Endodermal cell (in vitro differentiated cells): Measurements from ENCODE around the gene CLBA1. TPM values are rescaled to one million over a fixed set of nuclear protein-coding genes. Genes with fewer than 3 reads are reported as not detected.

Experiments
- DNase-seq: peaks from one replicate; pipeline ENCODE4 v3.0.0-alpha.2; 2017
- H3K27ac ChIP-seq: 2 replicates; pipeline ENCODE4 v1.5.1; 2013; ENCODE audit warnings: mild to moderate bottlenecking, low read depth, low read length, moderate library complexity
- H3K27me3 ChIP-seq: 2 replicates; pipeline ENCODE4 v1.6.1; 2013; ENCODE audit warnings: mild to moderate bottlenecking, low read length, moderate library complexity; ENCODE audit not compliant: insufficient read depth, control insufficient read depth, poor library complexity, severe bottlenecking
- H3K36me3 ChIP-seq: 2 replicates; pipeline ENCODE4 v1.7.0; 2013; ENCODE audit warnings: mild to moderate bottlenecking, low read length, moderate library complexity; ENCODE audit not compliant: control insufficient read depth, insufficient read depth
- H3K4me1 ChIP-seq: one replicate; pipeline ENCODE4 v1.7.0; 2013; ENCODE audit warnings: low read length; ENCODE audit not compliant: control insufficient read depth, insufficient read depth
- H3K4me3 ChIP-seq: 2 replicates; pipeline ENCODE4 v1.5.1; 2013; ENCODE audit warnings: mild to moderate bottlenecking, low read length, moderate library complexity
- H3K9ac ChIP-seq: 2 replicates; pipeline ENCODE4 v1.6.1; 2013; ENCODE audit warnings: mild to moderate bottlenecking, low read length, moderate library complexity; ENCODE audit not compliant: poor library complexity, severe bottlenecking; ENCODE audit errors: extremely low read depth
- H3K9me3 ChIP-seq: 2 replicates; pipeline ENCODE4 v1.6.1; 2013; ENCODE audit warnings: mild to moderate bottlenecking, low read length, moderate library complexity; ENCODE audit not compliant: control insufficient read depth
- H3K27ac Mint-ChIP-seq: 2 replicates; pipeline ENCODE4 v1.8.0; 2020; ENCODE audit warnings: mixed read lengths
- H3K27me3 Mint-ChIP-seq: 2 replicates; pipeline ENCODE4 v1.8.0; 2021; ENCODE audit warnings: mild to moderate bottlenecking, mixed read lengths; ENCODE audit not compliant: insufficient read depth
- H3K36me3 Mint-ChIP-seq: 2 replicates; pipeline ENCODE4 v1.8.0; 2020; ENCODE audit warnings: low read depth, mixed read lengths
- H3K4me1 Mint-ChIP-seq: 2 replicates; pipeline ENCODE4 v1.8.0; 2020; ENCODE audit warnings: mixed read lengths
- H3K4me3 Mint-ChIP-seq: 2 replicates; pipeline ENCODE4 v1.8.0; 2020; ENCODE audit warnings: mild to moderate bottlenecking, moderate library complexity, mixed read lengths
- H3K9me3 Mint-ChIP-seq: 2 replicates; pipeline ENCODE4 v1.8.0; 2020; ENCODE audit warnings: mild to moderate bottlenecking, mixed read lengths
- WGBS, 2 experiments: methylation state at CpG; one replicate each; pipeline versions ENCODE4 v1.1.5 to v1.1.7; 2013; ENCODE audit warnings: missing lambda C conversion rate in 2 of 2, mixed read lengths in 1 of 2; ENCODE audit not compliant: insufficient coverage in 1 of 2, insufficient read length in 1 of 2; 5-methylcytosine and 5-hydroxymethylcytosine counted together
- total RNA-seq, 2 donors: library from RNA; stranded (reverse); fragmentation: NEBNext Ultra II Directional in 1 of 2; extraction: Animal tissue kit (Norgen Biotek cat#: 25700) in 1 of 2; gene quantifications; 2 replicates in 1 of 2; 3 replicates in 1 of 2; pipeline ENCODE4 v1.2.1, GENCODE V29; 2021
- TF ChIP-seq, protein P1 (sequence below): fragments of 200-600 bp; sonication (generic); conservative IDR thresholded peaks from 2 replicates; pipeline ENCODE4 v1.5.0; 2021; ENCODE audit warnings: antibody characterized with exemption, mild to moderate bottlenecking

The CLBA1 gene
- total RNA-seq, 2 donors from 2014 or later: 11.2 to 12.5 TPM

DNA sequence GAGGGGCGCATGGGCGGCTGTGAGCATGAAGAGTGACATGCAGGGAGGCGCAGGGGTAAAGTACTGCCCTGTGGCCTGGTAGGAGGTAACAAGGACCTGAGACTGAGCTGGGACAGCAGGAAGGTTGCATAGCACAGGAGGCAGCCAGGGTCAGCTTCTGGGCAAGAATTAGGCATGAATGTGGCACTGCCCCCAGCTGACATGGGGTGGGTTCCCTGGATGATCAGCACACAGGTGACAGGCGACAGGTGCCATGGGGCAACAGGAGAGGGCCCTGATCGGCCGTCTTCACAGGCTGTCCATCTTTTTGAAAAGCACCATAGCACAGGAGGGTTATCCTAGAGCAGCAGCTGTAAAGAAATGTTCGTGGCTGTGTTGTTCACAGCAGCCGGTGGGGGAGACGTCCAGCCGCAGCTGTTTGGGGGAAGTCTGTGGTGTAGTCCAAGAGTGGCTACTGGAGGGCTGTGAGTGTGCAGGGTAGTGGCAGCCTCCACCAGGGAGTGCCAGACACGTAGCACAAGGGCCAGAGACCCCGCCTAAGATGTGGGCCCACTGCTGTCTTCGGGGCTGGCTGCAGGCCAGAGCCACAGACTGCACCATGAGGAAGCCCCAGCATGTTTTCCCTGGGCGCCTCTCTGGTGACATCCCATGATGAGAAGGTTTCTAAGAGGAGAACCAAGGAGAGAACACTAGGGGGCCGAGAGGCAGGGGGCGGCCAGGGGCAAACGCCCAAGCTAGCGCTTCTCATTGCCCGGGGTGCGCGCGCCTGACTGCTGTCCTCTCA lies 8.4 kb downstream of the CLBA1 start:
- 93 to 98% methylated on average over 21 to 22 of the region's 22 CpGs for WGBS, 2 experiments
- no peaks in the 10 kb centered on the region for H3K27me3 Mint-ChIP-seq
- TF ChIP-seq, protein P1, sequence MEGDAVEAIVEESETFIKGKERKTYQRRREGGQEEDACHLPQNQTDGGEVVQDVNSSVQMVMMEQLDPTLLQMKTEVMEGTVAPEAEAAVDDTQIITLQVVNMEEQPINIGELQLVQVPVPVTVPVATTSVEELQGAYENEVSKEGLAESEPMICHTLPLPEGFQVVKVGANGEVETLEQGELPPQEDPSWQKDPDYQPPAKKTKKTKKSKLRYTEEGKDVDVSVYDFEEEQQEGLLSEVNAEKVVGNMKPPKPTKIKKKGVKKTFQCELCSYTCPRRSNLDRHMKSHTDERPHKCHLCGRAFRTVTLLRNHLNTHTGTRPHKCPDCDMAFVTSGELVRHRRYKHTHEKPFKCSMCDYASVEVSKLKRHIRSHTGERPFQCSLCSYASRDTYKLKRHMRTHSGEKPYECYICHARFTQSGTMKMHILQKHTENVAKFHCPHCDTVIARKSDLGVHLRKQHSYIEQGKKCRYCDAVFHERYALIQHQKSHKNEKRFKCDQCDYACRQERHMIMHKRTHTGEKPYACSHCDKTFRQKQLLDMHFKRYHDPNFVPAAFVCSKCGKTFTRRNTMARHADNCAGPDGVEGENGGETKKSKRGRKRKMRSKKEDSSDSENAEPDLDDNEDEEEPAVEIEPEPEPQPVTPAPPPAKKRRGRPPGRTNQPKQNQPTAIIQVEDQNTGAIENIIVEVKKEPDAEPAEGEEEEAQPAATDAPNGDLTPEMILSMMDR: peak; percentile 12
- Histone ChIP-seq H3K27ac (no peak overlapping the region), H3K9me3 (no peaks in the 10 kb centered on the region), H3K36me3 (peaks cover 12% of the 10 kb centered on the region), H3K9ac (no peak overlapping the region), H3K4me3 (no peak overlapping the region), H3K27me3 (no peaks in the 10 kb centered on the region), H3K4me1 (no peaks in the 10 kb centered on the region)
- H3K4me3 Mint-ChIP-seq: no peak overlapping the region
- no peaks in the 10 kb centered on the region for H3K4me1 Mint-ChIP-seq
- no peaks in the 10 kb centered on the region for H3K9me3 Mint-ChIP-seq
- DNase-seq: peak; percentile 39
- H3K36me3 Mint-ChIP-seq: peaks cover 40% of the 10 kb centered on the region
- H3K27ac Mint-ChIP-seq: no peak overlapping the region

DNA sequence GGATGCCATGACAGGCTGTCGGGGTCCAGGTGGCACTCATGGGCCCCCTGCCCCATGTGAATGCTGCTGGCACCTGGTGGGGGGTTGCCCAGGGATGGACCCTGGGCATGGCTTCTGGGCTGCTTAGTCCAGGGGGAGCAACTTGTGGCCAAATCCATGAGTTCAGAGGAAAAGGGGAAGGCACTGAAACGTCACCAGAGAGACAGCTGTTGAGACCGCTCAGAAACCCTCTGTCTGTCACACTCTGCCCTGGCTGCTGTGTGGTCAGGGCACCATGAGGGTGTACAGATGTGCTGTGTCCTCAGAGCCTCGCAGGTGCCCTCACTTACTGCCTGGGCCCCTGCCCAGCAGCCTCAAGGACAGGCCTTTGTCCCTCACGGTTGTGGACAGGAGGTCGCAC lies 9.4 kb downstream of the CLBA1 start:
- DNase-seq: no peak
- H3K27ac Mint-ChIP-seq: no peak overlapping the region
- WGBS, 2 experiments: 93% methylated on average over 6 of the region's 6 CpGs
- Histone ChIP-seq H3K27me3 (no peaks in the 10 kb centered on the region), H3K36me3 (peaks cover 15% of the 10 kb centered on the region), H3K4me3 (no peak overlapping the region), H3K9ac (no peak overlapping the region), H3K27ac (no peak overlapping the region), H3K4me1 (no peaks in the 10 kb centered on the region), H3K9me3 (peaks cover 5% of the 10 kb centered on the region)
- no peaks in the 10 kb centered on the region for H3K27me3 Mint-ChIP-seq
- TF ChIP-seq, protein P1: no peak
- H3K4me1 Mint-ChIP-seq: no peaks in the 10 kb centered on the region
- H3K9me3 Mint-ChIP-seq: no peaks in the 10 kb centered on the region
- H3K36me3 Mint-ChIP-seq: peaks cover 44% of the 10 kb centered on the region
- H3K4me3 Mint-ChIP-seq: no peak overlapping the region

DNA sequence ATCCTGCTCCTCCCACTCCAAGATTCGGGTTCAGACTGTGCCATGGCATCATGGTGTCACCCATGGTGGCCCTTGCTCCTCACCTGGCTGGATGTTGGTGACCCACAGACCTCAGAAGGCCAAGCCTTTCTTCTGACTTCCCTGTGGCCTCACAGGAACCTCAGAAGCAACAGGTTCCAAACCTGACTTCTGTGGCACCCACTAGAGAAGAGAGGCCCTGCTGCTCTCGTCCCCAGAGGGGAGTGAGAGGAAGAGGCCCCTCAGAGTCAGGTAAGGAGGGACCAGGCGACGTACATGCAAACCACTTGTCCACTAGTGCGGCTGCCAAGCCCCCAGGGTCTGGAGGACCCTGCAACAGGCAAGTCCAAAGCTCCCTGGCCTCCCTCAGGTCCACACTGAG lies 10.4 kb downstream of the CLBA1 start:
- Histone ChIP-seq H3K27ac (no peak overlapping the region), H3K27me3 (no peaks in the 10 kb centered on the region), H3K9ac (no peak overlapping the region), H3K4me1 (no peaks in the 10 kb centered on the region), H3K4me3 (no peak overlapping the region), H3K9me3 (peaks cover 5% of the 10 kb centered on the region), H3K36me3 (peaks cover 15% of the 10 kb centered on the region)
- no peaks in the 10 kb centered on the region for H3K9me3 Mint-ChIP-seq
- TF ChIP-seq, protein P1: no peak
- H3K27me3 Mint-ChIP-seq: no peaks in the 10 kb centered on the region
- peaks cover 40% of the 10 kb centered on the region for H3K36me3 Mint-ChIP-seq
- DNase-seq: peak; percentile 34
- H3K4me1 Mint-ChIP-seq: no peaks in the 10 kb centered on the region
- WGBS, 2 experiments: 92 to 100% methylated on average over 5 of the region's 5 CpGs
- H3K27ac Mint-ChIP-seq: no peak overlapping the region
- no peak overlapping the region for H3K4me3 Mint-ChIP-seq
